ENCODE data around the gene POLA1.

POLA1 gene

DNA sequence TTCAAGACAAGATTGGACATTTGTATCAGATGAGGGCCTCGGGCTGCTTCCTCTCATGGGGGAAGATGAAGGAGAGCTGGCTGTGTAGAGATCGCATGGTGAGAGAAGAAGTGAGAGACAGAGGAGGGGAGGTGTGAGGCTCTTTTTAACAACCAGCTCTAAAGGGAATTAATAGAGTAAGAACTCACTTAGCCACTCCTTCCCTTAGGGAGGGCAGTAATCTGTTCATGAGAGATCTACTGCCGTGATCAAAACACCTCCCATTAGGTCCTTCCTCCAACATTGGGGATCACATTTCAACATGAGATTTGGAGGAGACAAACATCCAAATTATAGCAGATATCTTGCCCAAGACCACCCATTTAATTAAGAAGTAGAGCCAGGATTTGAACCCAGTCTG, 225.0 kb downstream of the POLA1 start:
- TF ChIP-seq RARB (CRISPR knock-in tag; IDR thresholded peaks at IDR 0.05), result no peak
- no peak for TF ChIP-seq ZFP30 (CRISPR knock-in tag; IDR thresholded peaks at IDR 0.05)
- ATAC-seq, result no peak

- no peak for TF ChIP-seq ARNTL (CRISPR knock-in tag; IDR thresholded peaks at IDR 0.05; ENCODE audit: borderline replicate concordance, low read depth)
- no peak for ATAC-seq
These were observed 227.1 kb downstream of the POLA1 start for GRCh38 chrX:24920769-24921168.

GRCh38 chrX:24925430-24925829, 231.7 kb downstream of the POLA1 start:
- TF ChIP-seq ZFP3 (CRISPR knock-in tag; IDR thresholded peaks at IDR 0.05), result no peak
- TF ChIP-seq, protein P1, sequence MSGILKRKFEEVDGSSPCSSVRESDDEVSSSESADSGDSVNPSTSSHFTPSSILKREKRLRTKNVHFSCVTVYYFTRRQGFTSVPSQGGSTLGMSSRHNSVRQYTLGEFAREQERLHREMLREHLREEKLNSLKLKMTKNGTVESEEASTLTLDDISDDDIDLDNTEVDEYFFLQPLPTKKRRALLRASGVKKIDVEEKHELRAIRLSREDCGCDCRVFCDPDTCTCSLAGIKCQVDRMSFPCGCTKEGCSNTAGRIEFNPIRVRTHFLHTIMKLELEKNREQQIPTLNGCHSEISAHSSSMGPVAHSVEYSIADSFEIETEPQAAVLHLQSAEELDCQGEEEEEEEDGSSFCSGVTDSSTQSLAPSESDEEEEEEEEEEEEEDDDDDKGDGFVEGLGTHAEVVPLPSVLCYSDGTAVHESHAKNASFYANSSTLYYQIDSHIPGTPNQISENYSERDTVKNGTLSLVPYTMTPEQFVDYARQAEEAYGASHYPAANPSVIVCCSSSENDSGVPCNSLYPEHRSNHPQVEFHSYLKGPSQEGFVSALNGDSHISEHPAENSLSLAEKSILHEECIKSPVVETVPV (CRISPR knock-in tag; IDR thresholded peaks at IDR 0.05), result no peak
- TF ChIP-seq SNAI2 (CRISPR knock-in tag; IDR thresholded peaks at IDR 0.05), result no peak
- TF ChIP-seq, protein P2, sequence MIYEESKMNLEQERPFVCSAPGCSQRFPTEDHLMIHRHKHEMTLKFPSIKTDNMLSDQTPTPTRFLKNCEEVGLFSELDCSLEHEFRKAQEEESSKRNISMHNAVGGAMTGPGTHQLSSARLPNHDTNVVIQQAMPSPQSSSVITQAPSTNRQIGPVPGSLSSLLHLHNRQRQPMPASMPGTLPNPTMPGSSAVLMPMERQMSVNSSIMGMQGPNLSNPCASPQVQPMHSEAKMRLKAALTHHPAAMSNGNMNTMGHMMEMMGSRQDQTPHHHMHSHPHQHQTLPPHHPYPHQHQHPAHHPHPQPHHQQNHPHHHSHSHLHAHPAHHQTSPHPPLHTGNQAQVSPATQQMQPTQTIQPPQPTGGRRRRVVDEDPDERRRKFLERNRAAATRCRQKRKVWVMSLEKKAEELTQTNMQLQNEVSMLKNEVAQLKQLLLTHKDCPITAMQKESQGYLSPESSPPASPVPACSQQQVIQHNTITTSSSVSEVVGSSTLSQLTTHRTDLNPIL (CRISPR knock-in tag; IDR thresholded peaks at IDR 0.05; ENCODE audit: low read depth), result no peak
- no peak for TF ChIP-seq TOX (CRISPR knock-in tag; IDR thresholded peaks at IDR 0.05; ENCODE audit: borderline replicate concordance)
- ATAC-seq, result peak; percentile 32; the same call in 1 of the 3 replicates

GRCh38 chrX:24927372-24927771, 233.7 kb downstream of the POLA1 start:
- no peak for TF ChIP-seq ARNTL (CRISPR knock-in tag; IDR thresholded peaks at IDR 0.05; ENCODE audit: borderline replicate concordance, low read depth)
- no peak for TF ChIP-seq TSHZ2 (CRISPR knock-in tag; IDR thresholded peaks at IDR 0.05)
- TF ChIP-seq ZFP30 (CRISPR knock-in tag; IDR thresholded peaks at IDR 0.05), result no peak
- TF ChIP-seq, protein P1 (CRISPR knock-in tag; IDR thresholded peaks at IDR 0.05), result no peak
- TF ChIP-seq BACH2 (CRISPR knock-in tag; IDR thresholded peaks at IDR 0.05; ENCODE audit: borderline replicate concordance), result no peak
- TF ChIP-seq SNAI2 (CRISPR knock-in tag; IDR thresholded peaks at IDR 0.05), result no peak
- no peak for TF ChIP-seq ISL1 (CRISPR knock-in tag; IDR thresholded peaks at IDR 0.05)
- TF ChIP-seq TOX (CRISPR knock-in tag; IDR thresholded peaks at IDR 0.05; ENCODE audit: borderline replicate concordance), result no peak
- TF ChIP-seq OSR1 (CRISPR knock-in tag; IDR thresholded peaks at IDR 0.05), result no peak
- no peak for TF ChIP-seq CSDC2 (CRISPR knock-in tag; IDR thresholded peaks at IDR 0.05)
- TF ChIP-seq ZNF8 (CRISPR knock-in tag; IDR thresholded peaks at IDR 0.05), result no peak
- no peak for TF ChIP-seq ZC3H10 (CRISPR knock-in tag; IDR thresholded peaks at IDR 0.05)
- no peak for TF ChIP-seq PATZ1 (CRISPR knock-in tag; IDR thresholded peaks at IDR 0.05; ENCODE audit: borderline replicate concordance)
- TF ChIP-seq, protein P3, sequence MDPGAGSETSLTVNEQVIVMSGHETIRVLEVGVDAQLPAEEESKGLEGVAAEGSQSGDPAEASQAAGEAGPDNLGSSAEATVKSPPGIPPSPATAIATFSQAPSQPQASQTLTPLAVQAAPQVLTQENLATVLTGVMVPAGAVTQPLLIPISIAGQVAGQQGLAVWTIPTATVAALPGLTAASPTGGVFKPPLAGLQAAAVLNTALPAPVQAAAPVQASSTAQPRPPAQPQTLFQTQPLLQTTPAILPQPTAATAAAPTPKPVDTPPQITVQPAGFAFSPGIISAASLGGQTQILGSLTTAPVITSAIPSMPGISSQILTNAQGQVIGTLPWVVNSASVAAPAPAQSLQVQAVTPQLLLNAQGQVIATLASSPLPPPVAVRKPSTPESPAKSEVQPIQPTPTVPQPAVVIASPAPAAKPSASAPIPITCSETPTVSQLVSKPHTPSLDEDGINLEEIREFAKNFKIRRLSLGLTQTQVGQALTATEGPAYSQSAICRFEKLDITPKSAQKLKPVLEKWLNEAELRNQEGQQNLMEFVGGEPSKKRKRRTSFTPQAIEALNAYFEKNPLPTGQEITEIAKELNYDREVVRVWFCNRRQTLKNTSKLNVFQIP (CRISPR knock-in tag; IDR thresholded peaks at IDR 0.05; ENCODE audit: borderline replicate concordance, low read depth), result no peak
- no peak for TF ChIP-seq ZNF70 (CRISPR knock-in tag; IDR thresholded peaks at IDR 0.05)
- TF ChIP-seq, protein P2 (CRISPR knock-in tag; IDR thresholded peaks at IDR 0.05; ENCODE audit: low read depth), result no peak
- no peak for TF ChIP-seq ESRRG (CRISPR knock-in tag; IDR thresholded peaks at IDR 0.05)
- no peak for TF ChIP-seq GLIS3 (CRISPR knock-in tag; IDR thresholded peaks at IDR 0.05)
- no peak for TF ChIP-seq RARB (CRISPR knock-in tag; IDR thresholded peaks at IDR 0.05)
- TF ChIP-seq PPARA (CRISPR knock-in tag; IDR thresholded peaks at IDR 0.05; ENCODE audit: borderline replicate concordance), result no peak
- no peak for ATAC-seq
